Activated CD8-positive, alpha-beta memory T cell treated with anti-CD3 and anti-CD28 coated beads, Interleukin-2, amount 50 U/mL, for 4 hours (primary cell): ENCODE measurements around the gene CCT8L2.
"Not testable (repeated sequence)": the region's sequence is repeated elsewhere in the genome, so short reads cannot be mapped to it uniquely, and the experiment has no call there.

Source experiments
- DNase-seq: peaks from one replicate; pipeline ENCODE4 v3.0.0-alpha.2; 2020

CCT8L2 gene

DNA sequence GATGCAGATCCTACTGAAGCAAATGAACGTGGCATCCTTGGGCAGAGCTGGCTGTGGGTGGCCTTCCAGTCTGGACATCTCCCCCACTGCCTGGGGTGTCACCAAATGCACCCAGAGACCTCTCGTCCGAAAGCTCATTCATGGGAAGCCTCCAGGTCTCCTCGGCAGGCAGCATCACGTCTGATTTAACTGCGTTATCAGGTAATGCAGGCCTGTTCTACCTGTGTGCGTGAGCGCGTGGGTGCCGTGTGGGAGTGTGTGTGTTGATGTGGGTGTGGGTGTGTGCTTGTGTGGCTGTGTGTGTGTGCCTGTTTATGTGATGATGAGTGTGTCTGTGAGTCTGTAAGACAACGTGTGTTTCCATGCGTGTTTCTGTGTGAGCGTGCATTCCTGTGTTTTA, 35.1 kb downstream of the CCT8L2 start:
- not testable (repeated sequence) for DNase-seq

DNA sequence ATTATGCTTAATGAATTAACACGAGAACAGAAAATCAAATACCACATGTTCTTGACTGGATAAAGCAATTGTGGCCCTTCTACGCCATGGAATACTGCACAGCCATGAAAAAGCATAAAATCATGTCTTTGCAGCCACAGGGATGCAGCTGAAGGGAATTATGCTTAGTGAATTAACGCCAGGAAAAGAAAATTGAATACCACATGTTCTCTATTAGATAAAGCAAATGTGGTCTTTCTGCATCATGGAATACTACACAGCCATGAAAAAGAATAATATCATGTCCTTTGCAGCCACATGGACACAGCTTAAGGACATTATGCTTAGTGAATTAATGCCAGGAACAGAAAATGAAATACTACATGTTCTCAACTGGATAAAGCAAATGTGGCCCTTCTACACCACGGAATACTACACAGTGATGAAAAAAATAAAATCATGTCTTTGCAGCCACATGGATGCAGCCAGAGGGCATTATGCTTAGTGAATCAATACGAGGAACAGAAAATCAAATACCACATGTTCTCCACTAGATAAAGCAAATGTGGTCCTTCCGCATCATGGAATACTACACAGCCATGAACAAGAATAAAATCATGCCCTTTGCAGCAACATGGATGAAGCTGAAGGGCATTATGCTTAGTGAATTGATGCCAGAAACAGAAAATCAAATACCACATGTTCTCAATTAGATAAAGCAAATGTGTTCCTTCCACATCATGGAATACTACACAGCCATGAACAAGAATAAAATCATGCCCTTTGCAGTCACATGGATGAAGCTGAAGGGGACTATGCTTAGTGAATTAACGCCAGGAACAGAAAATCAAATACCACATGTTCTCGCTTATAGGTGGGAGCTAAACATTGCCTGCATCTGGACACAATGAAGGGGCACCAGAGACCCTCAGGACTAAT, 37.3 kb downstream of the CCT8L2 start:
- DNase-seq = not testable (repeated sequence)

DNA sequence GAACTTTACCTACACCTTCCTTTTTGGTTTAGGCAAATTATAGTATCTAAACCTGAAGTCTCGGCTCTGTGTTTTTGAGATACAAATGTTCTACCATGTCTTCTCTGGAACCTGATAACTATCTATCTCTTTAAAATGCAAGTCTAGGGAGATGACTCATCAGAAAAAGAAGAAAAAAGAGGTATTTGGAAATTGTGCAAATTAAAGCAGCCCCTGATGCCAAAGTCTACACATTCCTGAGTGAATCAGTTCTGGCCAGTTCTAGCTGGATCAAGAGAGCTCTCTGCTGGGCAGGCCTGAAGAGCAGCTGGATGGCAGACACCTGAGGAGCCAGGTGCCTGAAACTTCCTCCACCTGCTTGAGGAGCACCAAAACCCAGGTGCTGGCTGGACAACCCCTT, 49.3 kb downstream of the CCT8L2 start:
- DNase-seq = not testable (repeated sequence)
